HEK293 (cell line): ENCODE data around the gene IL17C.

ENCODE experiments used
- CTCF ChIA-PET: fragments of 350-600 bp; formaldehyde crosslinking; extraction: SDS; loops from one replicate; lab custom pipeline; 2021; ENCODE audit warnings: antibody characterized with exemption; lab: Yijun Ruan, JAX
- POLR2A ChIA-PET: fragments of 300-600 bp; formaldehyde crosslinking; extraction: SDS; loops from one replicate; lab custom pipeline; 2020; ENCODE audit warnings: antibody characterized with exemption, inconsistent platforms; lab: Yijun Ruan, JAX
- H3K27ac ChIP-seq: fragments of 200-500 bp; sonication (Bioruptor generic); 2 replicates; pipeline ENCODE4 v1.5.1; 2014; ENCODE audit warnings: low read depth, low read length, control low read depth, inconsistent platforms; ENCODE audit errors: extremely low read depth
- H3K36me3 ChIP-seq, 2 experiments: fragments of 200-500 bp in 1 of 2; sonication (Bioruptor generic) in 1 of 2; 1 replicate in 1 of 2; 2 replicates in 1 of 2; pipeline ENCODE4 v1.5.1; 2014 to 2017; ENCODE audit warnings: inconsistent platforms in 2 of 2, low read length in 2 of 2; ENCODE audit not compliant: control insufficient read depth in 2 of 2, insufficient read depth in 1 of 2
- H3K4me1 ChIP-seq: fragments of 200-500 bp; sonication (Bioruptor generic); 2 replicates; pipeline ENCODE4 v1.5.1; 2014; ENCODE audit warnings: mild to moderate bottlenecking, low read length, inconsistent platforms; ENCODE audit not compliant: control insufficient read depth, insufficient read depth
- H3K4me3 ChIP-seq: 2 replicates; pipeline ENCODE4 v1.5.1; 2011; ENCODE audit warnings: low read depth, mild to moderate bottlenecking, control low read depth, low read length, moderate library complexity
- H3K9me3 ChIP-seq: fragments of 200-500 bp; sonication (Bioruptor generic); 2 replicates; pipeline ENCODE4 v1.5.1; 2014; ENCODE audit warnings: low read depth, low read length, inconsistent platforms; ENCODE audit not compliant: control insufficient read depth, insufficient read depth
- EGR2 ChIP-seq: fragments of 450-650 bp; formaldehyde crosslinking; IDR thresholded peaks from 2 replicates; pipeline ENCODE4 v1.5.1; 2016; ENCODE audit warnings: low read depth, missing biosample characterization, missing genetic modification characterization
- GLIS1 ChIP-seq: fragments of 450-650 bp; formaldehyde crosslinking; IDR thresholded peaks from 2 replicates; pipeline ENCODE4 v1.5.1; 2016; ENCODE audit warnings: missing biosample characterization, missing genetic modification characterization
- KLF10 ChIP-seq: fragments of 450-650 bp; IDR thresholded peaks from 2 replicates; pipeline ENCODE4 v1.5.1; 2018; ENCODE audit warnings: missing biosample characterization, mild to moderate bottlenecking, missing genetic modification characterization
- MZF1 ChIP-seq: fragments of 450-650 bp; formaldehyde crosslinking; IDR thresholded peaks from 2 replicates; pipeline ENCODE4 v1.5.1; 2017; ENCODE audit warnings: missing biosample characterization, missing genetic modification characterization, borderline replicate concordance
- SALL2 ChIP-seq: fragments of 450-650 bp; formaldehyde crosslinking; IDR thresholded peaks from 2 replicates; pipeline ENCODE4 v1.5.0; 2017; ENCODE audit warnings: missing biosample characterization, mild to moderate bottlenecking, missing genetic modification characterization, borderline replicate concordance
- SCRT1 ChIP-seq: fragments of 450-650 bp; formaldehyde crosslinking; IDR thresholded peaks from 2 replicates; pipeline ENCODE4 v1.5.1; 2016; ENCODE audit warnings: missing biosample characterization, missing genetic modification characterization, borderline replicate concordance
- ZBTB1 ChIP-seq: fragments of 450-650 bp; formaldehyde crosslinking; IDR thresholded peaks from 2 replicates; pipeline ENCODE4 v1.5.1; 2016; ENCODE audit warnings: missing biosample characterization, missing genetic modification characterization
- ZFHX2 ChIP-seq: fragments of 450-650 bp; formaldehyde crosslinking; conservative IDR thresholded peaks from 2 replicates; pipeline ENCODE4 v1.5.1; 2016; ENCODE audit warnings: missing biosample characterization, missing genetic modification characterization
- ZIC2 ChIP-seq: fragments of 450-650 bp; formaldehyde crosslinking; IDR thresholded peaks from 2 replicates; pipeline ENCODE4 v1.5.1; 2016; ENCODE audit warnings: missing biosample characterization, missing genetic modification characterization
- ZNF138 ChIP-seq: fragments of 450-650 bp; formaldehyde crosslinking; IDR thresholded peaks from 2 replicates; pipeline ENCODE4 v1.5.1; 2016; ENCODE audit warnings: missing biosample characterization, missing genetic modification characterization, borderline replicate concordance
- ZNF16 ChIP-seq: fragments of 450-650 bp; formaldehyde crosslinking; IDR thresholded peaks from 2 replicates; pipeline ENCODE4 v1.5.1; 2016; ENCODE audit warnings: low read depth, missing biosample characterization, missing genetic modification characterization
- ZNF221 ChIP-seq: fragments of 450-650 bp; formaldehyde crosslinking; IDR thresholded peaks from 2 replicates; pipeline ENCODE4 v1.5.1; 2017; ENCODE audit warnings: missing biosample characterization, missing genetic modification characterization, borderline replicate concordance
- ZNF248 ChIP-seq: fragments of 450-650 bp; formaldehyde crosslinking; IDR thresholded peaks from 2 replicates; pipeline ENCODE4 v1.5.1; 2017; ENCODE audit warnings: missing biosample characterization, missing genetic modification characterization
- ZNF292 ChIP-seq: fragments of 450-650 bp; formaldehyde crosslinking; IDR thresholded peaks from 2 replicates; pipeline ENCODE4 v1.5.1; 2016; ENCODE audit warnings: low read depth, missing biosample characterization, missing genetic modification characterization, borderline replicate concordance
- ZNF350 ChIP-seq: fragments of 450-650 bp; formaldehyde crosslinking; IDR thresholded peaks from 2 replicates; pipeline ENCODE4 v1.5.0; 2017; ENCODE audit warnings: missing biosample characterization, mild to moderate bottlenecking, missing genetic modification characterization
- ZNF501 ChIP-seq: fragments of 450-650 bp; formaldehyde crosslinking; IDR thresholded peaks from 2 replicates; pipeline ENCODE4 v1.5.1; 2016; ENCODE audit warnings: missing biosample characterization, missing genetic modification characterization
- ZNF580 ChIP-seq: fragments of 450-650 bp; formaldehyde crosslinking; IDR thresholded peaks from 2 replicates; pipeline ENCODE4 v1.5.1; 2016; ENCODE audit warnings: missing biosample characterization, missing genetic modification characterization
- ZNF660 ChIP-seq: fragments of 450-650 bp; IDR thresholded peaks from 2 replicates; pipeline ENCODE4 v1.5.1; 2018; ENCODE audit warnings: missing biosample characterization, mild to moderate bottlenecking, missing genetic modification characterization
- ZNF677 ChIP-seq: fragments of 450-650 bp; IDR thresholded peaks from 2 replicates; pipeline ENCODE4 v1.5.0; 2018; ENCODE audit warnings: missing biosample characterization, mild to moderate bottlenecking, missing genetic modification characterization, moderate library complexity
- ZNF768 ChIP-seq: fragments of 450-650 bp; formaldehyde crosslinking; IDR thresholded peaks from 2 replicates; pipeline ENCODE4 v1.5.1; 2018; ENCODE audit warnings: missing biosample characterization, mild to moderate bottlenecking, missing genetic modification characterization
- TF ChIP-seq, protein P1 (sequence below): fragments of 450-650 bp; formaldehyde crosslinking; IDR thresholded peaks from 2 replicates; pipeline ENCODE4 v1.5.1; 2016; ENCODE audit warnings: missing biosample characterization, missing genetic modification characterization
- TF ChIP-seq, protein P2 (sequence below): fragments of 450-650 bp; formaldehyde crosslinking; conservative IDR thresholded peaks from 2 replicates; pipeline ENCODE4 v1.5.1; 2016; ENCODE audit warnings: low read depth, missing biosample characterization, missing genetic modification characterization
- TF ChIP-seq, protein P3 (sequence below): fragments of 450-650 bp; formaldehyde crosslinking; IDR thresholded peaks from 2 replicates; pipeline ENCODE4 v1.5.1; 2016; ENCODE audit warnings: missing biosample characterization, missing genetic modification characterization, borderline replicate concordance

IL17C gene

DNA sequence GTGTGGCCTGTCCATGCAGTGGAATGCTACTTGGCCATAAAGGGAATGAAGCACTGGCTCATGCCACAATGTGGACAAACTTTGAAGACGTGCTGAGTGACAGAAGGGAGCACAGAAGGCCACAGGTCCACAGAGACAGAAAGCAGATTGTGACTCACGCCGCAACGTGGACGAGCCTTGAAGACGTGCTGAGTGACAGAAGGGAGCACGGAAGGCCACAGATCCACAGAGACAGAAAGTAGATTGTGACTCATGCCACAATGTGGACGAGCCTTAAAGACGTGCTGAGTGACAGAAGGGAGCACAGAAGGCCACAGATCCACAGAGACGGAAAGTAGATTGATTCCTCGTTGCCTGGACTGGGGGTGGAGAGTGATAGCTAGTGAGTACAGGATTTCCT, 48.9 kb upstream of the IL17C start:
- no peak for TF ChIP-seq ZNF768 (tag by site-specific recombination)
- TF ChIP-seq KLF10 (tag by site-specific recombination), result no peak
- no peak for TF ChIP-seq ZNF677 (tag by site-specific recombination)
- no peak for TF ChIP-seq MZF1 (tag by site-specific recombination)
- TF ChIP-seq ZNF350 (tag by site-specific recombination), result no peak
- no peak for TF ChIP-seq SCRT1 (tag by site-specific recombination)
- no peak for TF ChIP-seq ZIC2 (tag by site-specific recombination)
- no peak overlapping the region for H3K4me3 ChIP-seq
- no peak overlapping the region for H3K27ac ChIP-seq
- CTCF ChIA-PET, result no interaction called here
- no peaks in the 10 kb centered on the region for H3K4me1 ChIP-seq
- no peaks in the 10 kb centered on the region for H3K9me3 ChIP-seq
- H3K36me3 ChIP-seq, result peaks cover 18 to 79% of the 10 kb centered on the region in 2 experiments; a peak in 2 of 3 replicates
- POLR2A ChIA-PET, result interaction anchor here (1.6 kb wide), 1 partner anchor 18 kb away, joined by 5 read pairs; no protein-coding TSS in a partner anchor

- ChIA-PET POLR2A (interaction anchor here (0.6 to 0.7 kb wide), 2 partner anchors 31 to 102 kb away, joined by 3 read pairs; no protein-coding TSS in a partner anchor), CTCF (interaction anchor here (0.7 kb wide), 1 partner anchor 626 kb away, joined by 3 read pairs; the partner anchor contains the start of gene ZNF778)
- H3K36me3 ChIP-seq, result peaks cover 17 to 66% of the 10 kb centered on the region in 2 experiments; a peak in 2 of 3 replicates
- H3K4me1 ChIP-seq, result no peaks in the 10 kb centered on the region
- no peak overlapping the region for H3K27ac ChIP-seq
- H3K4me3 ChIP-seq, result no peak overlapping the region
- H3K9me3 ChIP-seq, result no peaks in the 10 kb centered on the region
- peak; percentile 87 for TF ChIP-seq ZFHX2 (tag by site-specific recombination)
- no peak for TF ChIP-seq GLIS1 (tag by site-specific recombination)
- TF ChIP-seq ZNF501 (tag by site-specific recombination), result no peak
- no peak for TF ChIP-seq ZNF580
- no peak for TF ChIP-seq ZNF660
- no peak for TF ChIP-seq ZNF248 (tag by site-specific recombination)
- no peak for TF ChIP-seq ZNF221 (tag by site-specific recombination)
- TF ChIP-seq EGR2 (tag by site-specific recombination), result peak; percentile 80; the same call in 1 of the 2 replicates
- no peak for TF ChIP-seq ZBTB1
- TF ChIP-seq, all 188 proteins: peak for 2
Measured at GRCh38 chr16:88591577-88592021, 46.8 kb upstream of the IL17C start.

- H3K4me3 ChIP-seq, result no peak overlapping the region
- no peaks in the 10 kb centered on the region for H3K9me3 ChIP-seq
- H3K4me1 ChIP-seq, result no peaks in the 10 kb centered on the region
- POLR2A ChIA-PET, result no interaction called here
- H3K36me3 ChIP-seq, result peaks cover 10 to 59% of the 10 kb centered on the region in 2 experiments; a peak in 2 of 3 replicates
- CTCF ChIA-PET, result no interaction called here
- H3K27ac ChIP-seq, result no peak overlapping the region
- TF ChIP-seq ZNF292 (no peak), SALL2 (no peak), ZNF16 (tag by site-specific recombination) (no peak), EGR2 (tag by site-specific recombination) (no peak), ZNF138 (tag by site-specific recombination) (no peak)
- TF ChIP-seq, protein P1, sequence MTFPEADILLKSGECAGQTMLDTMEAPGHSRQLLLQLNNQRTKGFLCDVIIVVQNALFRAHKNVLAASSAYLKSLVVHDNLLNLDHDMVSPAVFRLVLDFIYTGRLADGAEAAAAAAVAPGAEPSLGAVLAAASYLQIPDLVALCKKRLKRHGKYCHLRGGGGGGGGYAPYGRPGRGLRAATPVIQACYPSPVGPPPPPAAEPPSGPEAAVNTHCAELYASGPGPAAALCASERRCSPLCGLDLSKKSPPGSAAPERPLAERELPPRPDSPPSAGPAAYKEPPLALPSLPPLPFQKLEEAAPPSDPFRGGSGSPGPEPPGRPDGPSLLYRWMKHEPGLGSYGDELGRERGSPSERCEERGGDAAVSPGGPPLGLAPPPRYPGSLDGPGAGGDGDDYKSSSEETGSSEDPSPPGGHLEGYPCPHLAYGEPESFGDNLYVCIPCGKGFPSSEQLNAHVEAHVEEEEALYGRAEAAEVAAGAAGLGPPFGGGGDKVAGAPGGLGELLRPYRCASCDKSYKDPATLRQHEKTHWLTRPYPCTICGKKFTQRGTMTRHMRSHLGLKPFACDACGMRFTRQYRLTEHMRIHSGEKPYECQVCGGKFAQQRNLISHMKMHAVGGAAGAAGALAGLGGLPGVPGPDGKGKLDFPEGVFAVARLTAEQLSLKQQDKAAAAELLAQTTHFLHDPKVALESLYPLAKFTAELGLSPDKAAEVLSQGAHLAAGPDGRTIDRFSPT (tag by site-specific recombination), result no peak
- TF ChIP-seq, protein P2, sequence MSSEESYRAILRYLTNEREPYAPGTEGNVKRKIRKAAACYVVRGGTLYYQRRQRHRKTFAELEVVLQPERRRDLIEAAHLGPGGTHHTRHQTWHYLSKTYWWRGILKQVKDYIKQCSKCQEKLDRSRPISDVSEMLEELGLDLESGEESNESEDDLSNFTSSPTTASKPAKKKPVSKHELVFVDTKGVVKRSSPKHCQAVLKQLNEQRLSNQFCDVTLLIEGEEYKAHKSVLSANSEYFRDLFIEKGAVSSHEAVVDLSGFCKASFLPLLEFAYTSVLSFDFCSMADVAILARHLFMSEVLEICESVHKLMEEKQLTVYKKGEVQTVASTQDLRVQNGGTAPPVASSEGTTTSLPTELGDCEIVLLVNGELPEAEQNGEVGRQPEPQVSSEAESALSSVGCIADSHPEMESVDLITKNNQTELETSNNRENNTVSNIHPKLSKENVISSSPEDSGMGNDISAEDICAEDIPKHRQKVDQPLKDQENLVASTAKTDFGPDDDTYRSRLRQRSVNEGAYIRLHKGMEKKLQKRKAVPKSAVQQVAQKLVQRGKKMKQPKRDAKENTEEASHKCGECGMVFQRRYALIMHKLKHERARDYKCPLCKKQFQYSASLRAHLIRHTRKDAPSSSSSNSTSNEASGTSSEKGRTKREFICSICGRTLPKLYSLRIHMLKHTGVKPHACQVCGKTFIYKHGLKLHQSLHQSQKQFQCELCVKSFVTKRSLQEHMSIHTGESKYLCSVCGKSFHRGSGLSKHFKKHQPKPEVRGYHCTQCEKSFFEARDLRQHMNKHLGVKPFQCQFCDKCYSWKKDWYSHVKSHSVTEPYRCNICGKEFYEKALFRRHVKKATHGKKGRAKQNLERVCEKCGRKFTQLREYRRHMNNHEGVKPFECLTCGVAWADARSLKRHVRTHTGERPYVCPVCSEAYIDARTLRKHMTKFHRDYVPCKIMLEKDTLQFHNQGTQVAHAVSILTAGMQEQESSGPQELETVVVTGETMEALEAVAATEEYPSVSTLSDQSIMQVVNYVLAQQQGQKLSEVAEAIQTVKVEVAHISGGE (tag by site-specific recombination), result no peak
- TF ChIP-seq, protein P3, sequence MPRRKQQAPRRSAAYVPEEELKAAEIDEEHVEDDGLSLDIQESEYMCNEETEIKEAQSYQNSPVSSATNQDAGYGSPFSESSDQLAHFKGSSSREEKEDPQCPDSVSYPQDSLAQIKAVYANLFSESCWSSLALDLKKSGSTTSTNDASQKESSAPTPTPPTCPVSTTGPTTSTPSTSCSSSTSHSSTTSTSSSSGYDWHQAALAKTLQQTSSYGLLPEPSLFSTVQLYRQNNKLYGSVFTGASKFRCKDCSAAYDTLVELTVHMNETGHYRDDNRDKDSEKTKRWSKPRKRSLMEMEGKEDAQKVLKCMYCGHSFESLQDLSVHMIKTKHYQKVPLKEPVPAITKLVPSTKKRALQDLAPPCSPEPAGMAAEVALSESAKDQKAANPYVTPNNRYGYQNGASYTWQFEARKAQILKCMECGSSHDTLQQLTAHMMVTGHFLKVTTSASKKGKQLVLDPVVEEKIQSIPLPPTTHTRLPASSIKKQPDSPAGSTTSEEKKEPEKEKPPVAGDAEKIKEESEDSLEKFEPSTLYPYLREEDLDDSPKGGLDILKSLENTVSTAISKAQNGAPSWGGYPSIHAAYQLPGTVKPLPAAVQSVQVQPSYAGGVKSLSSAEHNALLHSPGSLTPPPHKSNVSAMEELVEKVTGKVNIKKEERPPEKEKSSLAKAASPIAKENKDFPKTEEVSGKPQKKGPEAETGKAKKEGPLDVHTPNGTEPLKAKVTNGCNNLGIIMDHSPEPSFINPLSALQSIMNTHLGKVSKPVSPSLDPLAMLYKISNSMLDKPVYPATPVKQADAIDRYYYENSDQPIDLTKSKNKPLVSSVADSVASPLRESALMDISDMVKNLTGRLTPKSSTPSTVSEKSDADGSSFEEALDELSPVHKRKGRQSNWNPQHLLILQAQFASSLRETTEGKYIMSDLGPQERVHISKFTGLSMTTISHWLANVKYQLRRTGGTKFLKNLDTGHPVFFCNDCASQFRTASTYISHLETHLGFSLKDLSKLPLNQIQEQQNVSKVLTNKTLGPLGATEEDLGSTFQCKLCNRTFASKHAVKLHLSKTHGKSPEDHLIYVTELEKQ (tag by site-specific recombination), result no peak
Measured at GRCh38 chr16:88593061-88593460, 45.3 kb upstream of the IL17C start.
